Spleen (tissue), 7 donors: ENCODE results near the gene RAB40B.
A peak's percentile ranks its signal among the peaks of the same experiment; 100 is the strongest.

ENCODE experiments used
- CTCF ChIP-seq, 11 experiments: fragments of 200-600 bp in 7 of 11; fragments of 450-650 bp in 4 of 11; sonication (generic) in 4 of 11; IDR thresholded peaks in 8 of 11; conservative IDR thresholded peaks in 3 of 11; 1 replicate in 7 of 11; 2 replicates in 4 of 11; pipeline versions ENCODE4 v1.4.0 to v1.8.0; 2016 to 2021; ENCODE audit warnings: antibody characterized with exemption in 11 of 11, inconsistent platforms in 4 of 11, mild to moderate bottlenecking in 1 of 11
- POLR2A ChIP-seq, 3 donors: fragments of 450-650 bp; IDR thresholded peaks; one replicate each; pipeline ENCODE4 v1.5.1; 2017; ENCODE audit warnings: antibody characterized with exemption in 3 of 3, mild to moderate bottlenecking in 1 of 3
- POLR2AphosphoS5 ChIP-seq, 3 donors: sonication (generic); formaldehyde crosslinking; IDR thresholded peaks; one replicate each; pipeline ENCODE4 v1.5.1; 2017; ENCODE audit warnings: antibody characterized with exemption in 3 of 3
- donor health status: DM: no; HTN: no; CAD: no; lungs with moderate emphysema.
- donor health status: DM: no; HTN: no; CAD: no.
- donor health status: DM: no; HTN: no; CAD: no.

- TF ChIP-seq CTCF (IDR thresholded peaks at IDR 0.05 in 8 of 11, conservative IDR thresholded peaks at IDR 0.05 in 3 of 11) = peak in 1 of 11 experiments; percentile 12
- peak; percentile 69 to 91 (median 75) for TF ChIP-seq POLR2A (IDR thresholded peaks at IDR 0.05)
- TF ChIP-seq POLR2AphosphoS5 (IDR thresholded peaks at IDR 0.05) = peak; percentile 98 to 99 (median 99)
Measured at GRCh38 chr17:82648165-82648668, 50.3 kb downstream of the RAB40B start, which contains the start of gene WDR45B.
